Aorta (tissue), 5 donors: Measurements from ENCODE around the gene ALAS1. TPM values are rescaled to one million over a fixed set of nuclear protein-coding genes. Genes with fewer than 3 reads are reported as not detected.
A peak's percentile ranks its signal among the peaks of the same experiment; 100 is the strongest.

Experiments used
- ATAC-seq: fragments of 200-7000 bp; cut with Tn5 transposase; one replicate; pipeline ENCODE4 v1.9.1; 2022; ENCODE audit warnings: moderate library complexity; ENCODE audit not compliant: low FRiP score
- DNase-seq, 2 donors: peaks; one replicate each; pipeline ENCODE4 v3.0.0-alpha.2; 2020
- H3K27ac ChIP-seq, 2 donors: one replicate each; pipeline ENCODE4 v1.5.1; 2013; ENCODE audit warnings: low read length in 2 of 2, mild to moderate bottlenecking in 2 of 2, moderate library complexity in 2 of 2, control low read depth in 1 of 2, inconsistent platforms in 1 of 2, low read depth in 1 of 2
- H3K27me3 ChIP-seq, 2 donors: one replicate each; pipeline ENCODE4 v1.6.1; 2013; ENCODE audit warnings: control low read depth in 1 of 2, low read length in 1 of 2, mild to moderate bottlenecking in 1 of 2, moderate library complexity in 1 of 2; ENCODE audit not compliant: insufficient read depth in 2 of 2, control insufficient read depth in 1 of 2
- H3K36me3 ChIP-seq, 2 donors: one replicate each; pipeline ENCODE4 v1.6.1; 2013; ENCODE audit warnings: control low read depth in 1 of 2, low read length in 1 of 2, mild to moderate bottlenecking in 1 of 2; ENCODE audit not compliant: insufficient read depth in 2 of 2, control insufficient read depth in 1 of 2
- H3K4me1 ChIP-seq, 2 donors: one replicate each; pipeline ENCODE4 v1.6.1; 2013; ENCODE audit warnings: low read length in 2 of 2, control low read depth in 1 of 2, mild to moderate bottlenecking in 1 of 2, moderate library complexity in 1 of 2; ENCODE audit not compliant: insufficient read depth in 2 of 2, control insufficient read depth in 1 of 2
- H3K4me3 ChIP-seq, 2 donors: one replicate each; pipeline ENCODE4 v1.5.1; 2013; ENCODE audit warnings: low read length in 2 of 2, control low read depth in 1 of 2, mild to moderate bottlenecking in 1 of 2
- H3K9me3 ChIP-seq: one replicate; pipeline ENCODE4 v1.6.1; 2013; ENCODE audit warnings: mild to moderate bottlenecking, low read length; ENCODE audit not compliant: control insufficient read depth
- WGBS, 2 donors: extraction: QIAGEN DNeasy Blood & Tissue Kit; methylation state at CpG; one replicate each; pipeline ENCODE4 v1.1.7; 2013; 5-methylcytosine and 5-hydroxymethylcytosine counted together
- intact Hi-C, 2 donors: fragments of 100-400 bp; cut with DNase I; formaldehyde crosslinking; loops; one replicate each; pipeline versions ENCODE4 v1.14.2 to v1.15.0; 2022
- polyA plus RNA-seq, 2 donors: library from polyadenylated mRNA; stranded (reverse); fragments of 200-250 nt; gene quantifications; one replicate each; pipeline ENCODE4 v1.2.3, GENCODE V29; 2013
- total RNA-seq, 2 donors: library from RNA; stranded (reverse); fragmentation: NEBNext Ultra II Directional; extraction: Animal tissue kit (Norgen Biotek cat#: 25700); gene quantifications; one replicate each; pipeline ENCODE4 v1.2.1, GENCODE V29; 2021
- donor health status: healthy with polysubstance abuse.
- donor health status: Bipolar disorder and iron deficiency.
- donor health status: DM: no; HTN: no; CAD: no.
- donor health status: DM: no; HTN: no; CAD: no.
- donor health status: DM: yes; HTN: yes; CAD: no.

Gene ALAS1
- total and polyA plus RNA-seq, 4 donors, result 14.4 to 34.5 (median 23.4) TPM

- Histone ChIP-seq H3K36me3 (no peaks in the 10 kb centered on the region), H3K4me3 (peak overlapping the region; percentile 60 to 69), H3K27me3 (no peaks in the 10 kb centered on the region), H3K4me1 (no peaks in the 10 kb centered on the region), H3K9me3 (no peaks in the 10 kb centered on the region), H3K27ac (peak overlapping the region in 1 of 2 donors; percentile 83)
- DNase-seq, result no peak
- intact Hi-C loops, result no loop called here
- WGBS, 2 donors, result 24 to 27% methylated on average over 8 of the region's 8 CpGs
- ATAC-seq, result peak; percentile 15
Measured at GRCh38 chr3:52246264-52246620, 48.3 kb downstream of the ALAS1 start.

GRCh38 chr3:52246728-52247408 is 48.9 kb downstream of the ALAS1 start:
- Histone ChIP-seq H3K27ac (peak overlapping the region in 1 of 2 donors; percentile 11), H3K27me3 (no peaks in the 10 kb centered on the region), H3K4me3 (no peak overlapping the region), H3K36me3 (no peaks in the 10 kb centered on the region), H3K9me3 (no peaks in the 10 kb centered on the region), H3K4me1 (no peaks in the 10 kb centered on the region)
- WGBS, 2 donors, result 84 to 85% methylated on average over 14 of the region's 14 CpGs
- ATAC-seq (no peak), DNase-seq (peak in 1 of 2 donors; percentile 78)
- intact Hi-C loops, result no loop called here

- H3K27me3 ChIP-seq, result no peaks in the 10 kb centered on the region
- no peak overlapping the region for H3K4me3 ChIP-seq
- intact Hi-C loops, result no loop called here
- no peak for DNase-seq
- no peaks in the 10 kb centered on the region for H3K36me3 ChIP-seq
- H3K4me1 ChIP-seq, result no peaks in the 10 kb centered on the region
- no peak overlapping the region for H3K27ac ChIP-seq
- no peak for ATAC-seq
- 92% methylated on average over 7 of the region's 7 CpGs for WGBS, 2 donors
- H3K9me3 ChIP-seq, result no peaks in the 10 kb centered on the region
Measured at GRCh38 chr3:52247409-52248164, 49.6 kb downstream of the ALAS1 start.

- peak overlapping the region in 1 of 2 donors; percentile 4 for H3K27ac ChIP-seq
- no peak overlapping the region for H3K4me3 ChIP-seq
- WGBS, 2 donors, result 89 to 93% methylated on average over 10 of the region's 10 CpGs
- no peaks in the 10 kb centered on the region for H3K27me3 ChIP-seq
- no peaks in the 10 kb centered on the region for H3K4me1 ChIP-seq
- H3K36me3 ChIP-seq, result no peaks in the 10 kb centered on the region
- intact Hi-C loops, result no loop called here
- DNase-seq, result peak in 1 of 2 donors; percentile 34
- ATAC-seq, result no peak
- no peaks in the 10 kb centered on the region for H3K9me3 ChIP-seq
Measured at GRCh38 chr3:52248165-52248541, 50.2 kb downstream of the ALAS1 start.

- DNase-seq (peak in 1 of 2 donors; percentile 82), ATAC-seq (no peak)
- Histone ChIP-seq H3K27ac (no peak overlapping the region), H3K4me1 (no peaks in the 10 kb centered on the region), H3K4me3 (no peak overlapping the region), H3K36me3 (peaks cover 0 to 3% of the 10 kb centered on the region in 2 donors), H3K27me3 (no peaks in the 10 kb centered on the region), H3K9me3 (no peaks in the 10 kb centered on the region)
- 69 to 71% methylated on average over 10 of the region's 10 CpGs for WGBS, 2 donors
- intact Hi-C loops, result no loop called here
Measured at GRCh38 chr3:52248816-52249547, 51.0 kb downstream of the ALAS1 start.

GRCh38 chr3:52249683-52250082 is 51.7 kb downstream of the ALAS1 start:
- WGBS, 2 donors, result 78 to 80% methylated on average over 6 of the region's 6 CpGs
- DNase-seq, result no peak
- intact Hi-C loops, result no loop called here
- no peak for ATAC-seq
- Histone ChIP-seq H3K4me3 (no peak overlapping the region), H3K36me3 (peaks cover 0 to 4% of the 10 kb centered on the region in 2 donors), H3K4me1 (no peaks in the 10 kb centered on the region), H3K27me3 (no peaks in the 10 kb centered on the region), H3K27ac (no peak overlapping the region), H3K9me3 (no peaks in the 10 kb centered on the region)

GRCh38 chr3:52250122-52250521 is 52.2 kb downstream of the ALAS1 start:
- H3K4me1 ChIP-seq, result no peaks in the 10 kb centered on the region
- ATAC-seq (no peak), DNase-seq (no peak)
- no peaks in the 10 kb centered on the region for H3K9me3 ChIP-seq
- 85 to 90% methylated on average over 1 of the region's 1 CpG for WGBS, 2 donors
- H3K27me3 ChIP-seq, result no peaks in the 10 kb centered on the region
- H3K36me3 ChIP-seq, result peaks cover 0 to 4% of the 10 kb centered on the region in 2 donors
- H3K4me3 ChIP-seq, result no peak overlapping the region
- H3K27ac ChIP-seq, result no peak overlapping the region
- intact Hi-C loops, result no loop called here

GRCh38 chr3:52253314-52254304 is 55.6 kb downstream of the ALAS1 start:
- Histone ChIP-seq H3K4me3 (no peak overlapping the region), H3K27ac (no peak overlapping the region)
- peak; percentile 66 for ATAC-seq

More at GRCh38 chr3:52253314-52254304, 55.6 kb downstream of the ALAS1 start:
- no peaks in the 10 kb centered on the region for H3K4me1 ChIP-seq
- no peaks in the 10 kb centered on the region for H3K9me3 ChIP-seq
- intact Hi-C loops, result no loop called here
- peak; percentile 78 to 84 for DNase-seq
- WGBS, 2 donors, result 53 to 58% methylated on average over 11 to 12 of the region's 12 CpGs
- no peaks in the 10 kb centered on the region for H3K27me3 ChIP-seq
- H3K36me3 ChIP-seq, result peaks cover 0 to 9% of the 10 kb centered on the region in 2 donors
